HepG2 (cell line): Measurements from ENCODE around the gene GALNT15. TPM values are rescaled to one million over a fixed set of nuclear protein-coding genes. Genes with fewer than 3 reads are reported as not detected.

Source experiments
- CCDC6 ChIP-seq: sonication (generic); formaldehyde crosslinking; IDR thresholded peaks from 2 replicates; pipeline ENCODE4 v1.8.1; 2022; ENCODE audit warnings: mild to moderate bottlenecking, missing genetic modification reagents, moderate library complexity
- ETV5 ChIP-seq: IDR thresholded peaks from 2 replicates; pipeline ENCODE4 v1.6.1; 2018; ENCODE audit warnings: missing biosample characterization, missing genetic modification reagents, inconsistent platforms, borderline replicate concordance
- FOSL2 ChIP-seq: sonication (generic); formaldehyde crosslinking; IDR thresholded peaks from 2 replicates; pipeline ENCODE4 v1.4.0; 2020; ENCODE audit warnings: missing genetic modification reagents
- PRPF4 ChIP-seq: fragments of 200-400 bp; formaldehyde crosslinking; IDR thresholded peaks from 2 replicates; pipeline ENCODE4 v1.6.1; 2016; ENCODE audit warnings: low read length, low read depth; ENCODE audit not compliant: poor library complexity, severe bottlenecking
- ZBTB21 ChIP-seq: sonication (generic); formaldehyde crosslinking; IDR thresholded peaks from 2 replicates; pipeline ENCODE4 v1.4.0; 2020; ENCODE audit warnings: missing genetic modification reagents
- ZBTB26 ChIP-seq: IDR thresholded peaks from 2 replicates; pipeline ENCODE4 v1.6.1; 2016; ENCODE audit warnings: missing compliant biosample characterization, missing genetic modification reagents, borderline replicate concordance
- ZBTB3 ChIP-seq: sonication (generic); formaldehyde crosslinking; IDR thresholded peaks from 2 replicates; pipeline ENCODE4 v1.4.0; 2020; ENCODE audit warnings: low read depth, mild to moderate bottlenecking, moderate library complexity, missing genetic modification reagents, borderline replicate concordance
- ZFP62 ChIP-seq: sonication (generic); formaldehyde crosslinking; IDR thresholded peaks from 2 replicates; pipeline ENCODE4 v1.4.0; 2020; ENCODE audit warnings: missing genetic modification reagents
- ZNF224 ChIP-seq: sonication (generic); formaldehyde crosslinking; IDR thresholded peaks from 2 replicates; pipeline ENCODE4 v1.5.0; 2020; ENCODE audit warnings: mild to moderate bottlenecking, missing genetic modification reagents
- ZNF253 ChIP-seq: sonication (generic); formaldehyde crosslinking; IDR thresholded peaks from 2 replicates; pipeline ENCODE4 v1.8.0; 2022; ENCODE audit warnings: mild to moderate bottlenecking, missing genetic modification reagents, borderline replicate concordance
- ZNF441 ChIP-seq: sonication (generic); formaldehyde crosslinking; IDR thresholded peaks from 2 replicates; pipeline ENCODE4 v1.7.0; 2021; ENCODE audit warnings: missing genetic modification reagents, borderline replicate concordance
- ZNF547 ChIP-seq: sonication (generic); formaldehyde crosslinking; IDR thresholded peaks from 2 replicates; pipeline ENCODE4 v1.5.1; 2020; ENCODE audit warnings: mild to moderate bottlenecking, missing genetic modification reagents
- ZNF619 ChIP-seq: sonication (generic); formaldehyde crosslinking; IDR thresholded peaks from 2 replicates; pipeline ENCODE4 v1.4.0; 2020; ENCODE audit warnings: mild to moderate bottlenecking, missing genetic modification reagents
- ZNF639 ChIP-seq: conservative IDR thresholded peaks from 2 replicates; pipeline ENCODE4 v1.6.1; 2018; ENCODE audit warnings: missing genetic modification reagents
- ZNF782 ChIP-seq: sonication (generic); formaldehyde crosslinking; IDR thresholded peaks from 2 replicates; pipeline ENCODE4 v1.4.0; 2020; ENCODE audit warnings: missing genetic modification reagents, mild to moderate bottlenecking, borderline replicate concordance
- polyA plus RNA-seq, 8 experiments: library from polyadenylated mRNA; depleted of rRNA in 3 of 8; stranded (reverse) in 7 of 8; unstranded in 1 of 8; fragments of >200 nt; fragmentation: Illumina TruSeq in 4 of 8; extraction: Trizol in 4 of 8; gene quantifications; 2 replicates each; pipeline versions ENCODE4 v1.2.1 to v1.2.3, GENCODE V29; 2011 to 2016; ENCODE audit warnings: low read depth in 4 of 8, missing spikeins in 1 of 8, mixed read lengths in 1 of 8; ENCODE audit not compliant: insufficient read depth in 1 of 8
- total RNA-seq, 5 experiments: library from RNA; depleted of rRNA; stranded (reverse); fragments of >200 nt; fragmentation: Illumina TruSeq; extraction: Trizol; gene quantifications; 2 replicates each; pipeline ENCODE4 v1.2.3, GENCODE V29; 2016; ENCODE audit warnings: low read depth in 1 of 5
- TF ChIP-seq, protein P1 (sequence below): sonication (generic); formaldehyde crosslinking; IDR thresholded peaks from 2 replicates; pipeline ENCODE4 v1.8.1; 2023; ENCODE audit warnings: mild to moderate bottlenecking, missing genetic modification reagents
- TF ChIP-seq, protein P2 (sequence below): IDR thresholded peaks from 2 replicates; pipeline ENCODE4 v1.6.1; 2016; ENCODE audit warnings: low read depth
- TF ChIP-seq, protein P3 (sequence below): sonication (generic); formaldehyde crosslinking; IDR thresholded peaks from 2 replicates; pipeline ENCODE4 v1.5.0; 2020; ENCODE audit warnings: missing genetic modification reagents

Gene GALNT15
- total and polyA plus RNA-seq, 2 of the 13 experiments (the other 11 are each of a cell fraction or from before 2014, with no cell fraction given) = 0.02 to 0.04 TPM

DNA sequence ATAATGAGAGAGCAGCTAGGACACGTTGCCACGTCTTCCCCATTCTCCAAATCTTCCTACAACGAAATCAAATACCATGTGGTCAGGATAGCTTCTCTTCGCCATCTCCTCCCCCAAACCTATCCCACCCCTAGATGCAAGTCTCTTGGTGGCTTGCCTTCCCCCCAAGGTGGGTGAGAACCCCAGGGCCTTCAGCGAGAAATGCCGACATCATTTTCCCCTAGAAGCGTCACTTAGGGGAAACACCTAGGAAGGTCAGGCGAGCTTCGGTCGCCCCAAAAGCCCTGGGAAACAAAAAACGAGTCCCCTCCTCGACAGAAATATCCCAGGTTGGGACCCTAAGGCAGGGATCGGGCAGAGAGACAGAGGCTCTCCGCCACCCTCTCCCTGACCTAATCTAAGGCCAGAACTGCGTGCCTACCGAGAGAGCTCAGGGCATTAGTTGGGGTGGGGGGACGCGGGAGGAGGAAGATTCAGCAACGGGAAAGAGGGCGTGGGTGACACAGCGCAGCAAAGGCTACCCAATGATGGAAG lies 89.8 kb downstream of the GALNT15 start (continued):
- TF ChIP-seq ZNF619 (no peak), ZNF639 (CRISPR knock-in tag) (no peak), ZNF441 (no peak), ZBTB3 (CRISPR knock-in tag) (no peak), PRPF4 (no peak), FOSL2 (CRISPR knock-in tag) (no peak), ZNF782 (0 out of 2 replicates have a peak, but pooled peaks have one; percentile 49), ZNF547 (CRISPR knock-in tag) (no peak), ZBTB26 (no peak), ZBTB21 (CRISPR knock-in tag) (no peak), ETV5 (CRISPR knock-in tag) (no peak), ZFP62 (CRISPR knock-in tag) (no peak), ZNF224 (CRISPR knock-in tag) (peak; percentile 20; the same call in 1 of the 2 replicates), ZNF253 (CRISPR knock-in tag) (0 out of 2 replicates have a peak, but pooled peaks have one; percentile 19), CCDC6 (CRISPR knock-in tag) (peak; percentile 16; the same call in 1 of the 2 replicates)
- TF ChIP-seq, protein P1, sequence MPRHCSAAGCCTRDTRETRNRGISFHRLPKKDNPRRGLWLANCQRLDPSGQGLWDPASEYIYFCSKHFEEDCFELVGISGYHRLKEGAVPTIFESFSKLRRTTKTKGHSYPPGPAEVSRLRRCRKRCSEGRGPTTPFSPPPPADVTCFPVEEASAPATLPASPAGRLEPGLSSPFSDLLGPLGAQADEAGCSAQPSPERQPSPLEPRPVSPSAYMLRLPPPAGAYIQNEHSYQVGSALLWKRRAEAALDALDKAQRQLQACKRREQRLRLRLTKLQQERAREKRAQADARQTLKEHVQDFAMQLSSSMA (CRISPR knock-in tag) = no peak
- TF ChIP-seq, protein P2, sequence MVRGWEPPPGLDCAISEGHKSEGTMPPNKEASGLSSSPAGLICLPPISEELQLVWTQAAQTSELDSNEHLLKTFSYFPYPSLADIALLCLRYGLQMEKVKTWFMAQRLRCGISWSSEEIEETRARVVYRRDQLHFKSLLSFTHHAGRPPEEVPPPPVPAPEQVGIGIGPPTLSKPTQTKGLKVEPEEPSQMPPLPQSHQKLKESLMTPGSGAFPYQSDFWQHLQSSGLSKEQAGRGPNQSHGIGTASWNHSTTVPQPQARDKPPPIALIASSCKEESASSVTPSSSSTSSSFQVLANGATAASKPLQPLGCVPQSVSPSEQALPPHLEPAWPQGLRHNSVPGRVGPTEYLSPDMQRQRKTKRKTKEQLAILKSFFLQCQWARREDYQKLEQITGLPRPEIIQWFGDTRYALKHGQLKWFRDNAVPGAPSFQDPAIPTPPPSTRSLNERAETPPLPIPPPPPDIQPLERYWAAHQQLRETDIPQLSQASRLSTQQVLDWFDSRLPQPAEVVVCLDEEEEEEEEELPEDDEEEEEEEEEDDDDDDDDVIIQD (CRISPR knock-in tag) = no peak
- TF ChIP-seq, protein P3, sequence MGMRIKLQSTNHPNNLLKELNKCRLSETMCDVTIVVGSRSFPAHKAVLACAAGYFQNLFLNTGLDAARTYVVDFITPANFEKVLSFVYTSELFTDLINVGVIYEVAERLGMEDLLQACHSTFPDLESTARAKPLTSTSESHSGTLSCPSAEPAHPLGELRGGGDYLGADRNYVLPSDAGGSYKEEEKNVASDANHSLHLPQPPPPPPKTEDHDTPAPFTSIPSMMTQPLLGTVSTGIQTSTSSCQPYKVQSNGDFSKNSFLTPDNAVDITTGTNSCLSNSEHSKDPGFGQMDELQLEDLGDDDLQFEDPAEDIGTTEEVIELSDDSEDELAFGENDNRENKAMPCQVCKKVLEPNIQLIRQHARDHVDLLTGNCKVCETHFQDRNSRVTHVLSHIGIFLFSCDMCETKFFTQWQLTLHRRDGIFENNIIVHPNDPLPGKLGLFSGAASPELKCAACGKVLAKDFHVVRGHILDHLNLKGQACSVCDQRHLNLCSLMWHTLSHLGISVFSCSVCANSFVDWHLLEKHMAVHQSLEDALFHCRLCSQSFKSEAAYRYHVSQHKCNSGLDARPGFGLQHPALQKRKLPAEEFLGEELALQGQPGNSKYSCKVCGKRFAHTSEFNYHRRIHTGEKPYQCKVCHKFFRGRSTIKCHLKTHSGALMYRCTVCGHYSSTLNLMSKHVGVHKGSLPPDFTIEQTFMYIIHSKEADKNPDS (CRISPR knock-in tag) = 0 out of 2 replicates have a peak, but pooled peaks have one; percentile 75
